Measurements from ENCODE around the gene TRAPPC4. TPM values are rescaled to one million over a fixed set of nuclear protein-coding genes. Genes with fewer than 3 reads are reported as not detected.

The TRAPPC4 gene
- total RNA-seq, 1 donor from 2014 or later = 52.8 TPM

- DNase-seq (ENCODE audit: low spot score) = no peak
Observed at GRCh38 chr11:119061256-119061655, 42.7 kb downstream of the TRAPPC4 start.

- no peak for DNase-seq (ENCODE audit: low spot score)
Observed at GRCh38 chr11:119062779-119063178, 44.2 kb downstream of the TRAPPC4 start.

- DNase-seq (ENCODE audit: low spot score) = no peak
Observed at GRCh38 chr11:119065369-119065768, 46.8 kb downstream of the TRAPPC4 start.

- peak; percentile 98 for DNase-seq (ENCODE audit: low spot score)
Observed at GRCh38 chr11:119067371-119068222, 49.0 kb downstream of the TRAPPC4 start, which contains the start of gene VPS11. Gene VPS11 (plus strand): TSS chr11:119067818. CDS start chr11:119067824, 6 bp downstream.

Small RNA genes within 50 kb of the gene (microRNA-seq; reads per million reads assigned to microRNA genes)
- not detected for gene MIR3656 (ENCODE audit: borderline number of aligned reads)

Other genes starting within 250 kb of the TRAPPC4 start
- 103 TPM for gene DDX6, start 227.6 kb upstream of the TRAPPC4 start, total RNA-seq
- gene CXCR5, start 134.9 kb upstream of the TRAPPC4 start, total RNA-seq = not detected
- 86.4 TPM for gene BCL9L, start 92.8 kb upstream of the TRAPPC4 start, total RNA-seq
- gene UPK2, start 62.5 kb upstream of the TRAPPC4 start, total RNA-seq = not detected
- gene FOXR1, start 47.0 kb upstream of the TRAPPC4 start, total RNA-seq = not detected
- 34.8 TPM for gene CENATAC, start 20.6 kb upstream of the TRAPPC4 start, total RNA-seq
- gene RPS25, start 423 bp upstream of the TRAPPC4 start, total RNA-seq = 953 TPM
- 10.2 TPM for gene SLC37A4, start 12.1 kb downstream of the TRAPPC4 start, total RNA-seq
- 115 TPM for gene HYOU1, start 38.4 kb downstream of the TRAPPC4 start, total RNA-seq
- gene VPS11, start 49.1 kb downstream of the TRAPPC4 start, total RNA-seq = 33.3 TPM
- gene HMBS, start 66.1 kb downstream of the TRAPPC4 start, total RNA-seq = 22.2 TPM
- gene DPAGT1, start 83.1 kb downstream of the TRAPPC4 start, total RNA-seq = 40.9 TPM
- 11.0 TPM for gene C2CD2L, start 88.6 kb downstream of the TRAPPC4 start, total RNA-seq
- gene HINFP, start 102.8 kb downstream of the TRAPPC4 start, total RNA-seq = 13.5 TPM
- gene ABCG4, start 130.3 kb downstream of the TRAPPC4 start, total RNA-seq = not detected
- 16.3 TPM for gene NLRX1, start 150.0 kb downstream of the TRAPPC4 start, total RNA-seq
- gene NHERF4, start 166.7 kb downstream of the TRAPPC4 start, total RNA-seq = not detected
- 30.4 TPM for gene CBL, start 187.6 kb downstream of the TRAPPC4 start, total RNA-seq

Data from mesenteric fat pad (tissue), 1 donor.